ENCODE data around the gene SRSF10.

SRSF10 gene

DNA sequence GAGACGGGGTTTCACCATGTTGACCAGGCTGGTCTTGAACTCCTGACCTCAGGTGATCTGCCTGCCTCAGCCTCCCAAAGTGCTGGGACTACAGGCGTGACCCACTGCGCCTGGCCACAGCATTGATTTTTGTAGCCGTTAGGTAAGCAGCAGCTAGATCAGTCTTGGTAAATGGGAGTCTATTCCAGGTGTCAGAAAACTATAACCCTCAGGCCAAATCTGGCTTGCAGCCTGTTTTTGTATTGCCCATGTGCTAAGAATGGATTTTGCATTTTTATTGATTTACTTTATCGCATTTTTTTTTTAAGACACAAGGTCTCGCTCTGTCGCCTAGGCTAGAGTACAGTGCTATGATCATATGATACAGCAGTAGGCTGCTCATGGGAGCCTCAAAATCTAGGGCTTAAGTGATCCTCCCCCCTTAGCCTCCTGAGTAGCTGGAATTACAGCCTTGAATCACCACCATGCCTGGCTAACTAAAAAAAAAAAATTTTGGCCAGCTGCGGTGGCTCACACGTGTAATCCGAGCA is 16.6 kb upstream of the SRSF10 start:
- ChIA-PET POLR2A (no interaction called here), CTCF (no interaction called here)
- H3K36me3 ChIP-seq (ENCODE audit: control insufficient read depth in 2 of 2, insufficient read depth in 1 of 2, low read length in 2 of 2): no peaks in the 10 kb centered on the region
- H3K4me3 ChIP-seq (ENCODE audit: low read depth, low read length): no peak overlapping the region
- no peaks in the 10 kb centered on the region for H3K4me1 ChIP-seq (ENCODE audit: control insufficient read depth, insufficient read depth, low read length)
- TF ChIP-seq, protein P1, sequence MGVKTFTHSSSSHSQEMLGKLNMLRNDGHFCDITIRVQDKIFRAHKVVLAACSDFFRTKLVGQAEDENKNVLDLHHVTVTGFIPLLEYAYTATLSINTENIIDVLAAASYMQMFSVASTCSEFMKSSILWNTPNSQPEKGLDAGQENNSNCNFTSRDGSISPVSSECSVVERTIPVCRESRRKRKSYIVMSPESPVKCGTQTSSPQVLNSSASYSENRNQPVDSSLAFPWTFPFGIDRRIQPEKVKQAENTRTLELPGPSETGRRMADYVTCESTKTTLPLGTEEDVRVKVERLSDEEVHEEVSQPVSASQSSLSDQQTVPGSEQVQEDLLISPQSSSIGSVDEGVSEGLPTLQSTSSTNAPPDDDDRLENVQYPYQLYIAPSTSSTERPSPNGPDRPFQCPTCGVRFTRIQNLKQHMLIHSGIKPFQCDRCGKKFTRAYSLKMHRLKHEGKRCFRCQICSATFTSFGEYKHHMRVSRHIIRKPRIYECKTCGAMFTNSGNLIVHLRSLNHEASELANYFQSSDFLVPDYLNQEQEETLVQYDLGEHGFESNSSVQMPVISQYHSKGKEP (tag by site-specific recombination; IDR thresholded peaks at IDR 0.05): 0 out of 2 replicates have a peak, but pooled peaks have one; percentile 22
- TF ChIP-seq, protein P2, sequence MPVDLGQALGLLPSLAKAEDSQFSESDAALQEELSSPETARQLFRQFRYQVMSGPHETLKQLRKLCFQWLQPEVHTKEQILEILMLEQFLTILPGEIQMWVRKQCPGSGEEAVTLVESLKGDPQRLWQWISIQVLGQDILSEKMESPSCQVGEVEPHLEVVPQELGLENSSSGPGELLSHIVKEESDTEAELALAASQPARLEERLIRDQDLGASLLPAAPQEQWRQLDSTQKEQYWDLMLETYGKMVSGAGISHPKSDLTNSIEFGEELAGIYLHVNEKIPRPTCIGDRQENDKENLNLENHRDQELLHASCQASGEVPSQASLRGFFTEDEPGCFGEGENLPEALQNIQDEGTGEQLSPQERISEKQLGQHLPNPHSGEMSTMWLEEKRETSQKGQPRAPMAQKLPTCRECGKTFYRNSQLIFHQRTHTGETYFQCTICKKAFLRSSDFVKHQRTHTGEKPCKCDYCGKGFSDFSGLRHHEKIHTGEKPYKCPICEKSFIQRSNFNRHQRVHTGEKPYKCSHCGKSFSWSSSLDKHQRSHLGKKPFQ (tag by site-specific recombination; IDR thresholded peaks at IDR 0.05): no peak
- 0 out of 2 replicates have a peak, but pooled peaks have one; percentile 13 for TF ChIP-seq OSR2 (tag by site-specific recombination; IDR thresholded peaks at IDR 0.05)
- no peak overlapping the region for H3K27ac ChIP-seq (ENCODE audit: extremely low read depth, low read depth, low read length)
- H3K9me3 ChIP-seq (ENCODE audit: control insufficient read depth, insufficient read depth, low read depth, low read length): no peaks in the 10 kb centered on the region

DNA sequence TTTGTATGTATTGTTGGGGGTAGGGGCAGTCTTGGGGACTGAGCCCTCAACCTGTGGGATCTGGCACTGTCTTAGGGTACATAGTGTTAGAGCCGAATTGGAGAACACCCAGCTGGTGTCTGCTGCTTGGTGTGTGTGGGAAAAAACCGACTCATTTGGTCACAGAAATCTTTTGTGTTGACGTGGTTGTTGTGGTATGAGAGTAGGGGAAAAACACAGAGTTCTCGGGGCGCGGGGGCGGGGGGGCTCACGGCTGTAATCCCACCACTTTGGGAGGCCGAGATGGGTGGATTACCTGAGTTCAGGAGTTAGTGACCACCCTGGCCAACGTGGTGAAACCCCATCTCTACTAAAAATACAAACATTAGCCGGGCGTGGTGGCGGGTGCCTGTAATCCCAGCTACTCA is 15.3 kb upstream of the SRSF10 start:
- Histone ChIP-seq H3K36me3 (ENCODE audit: control insufficient read depth in 2 of 2, insufficient read depth in 1 of 2, low read length in 2 of 2) (no peaks in the 10 kb centered on the region), H3K4me1 (ENCODE audit: control insufficient read depth, insufficient read depth, low read length) (no peaks in the 10 kb centered on the region), H3K27ac (ENCODE audit: extremely low read depth, low read depth, low read length) (no peak overlapping the region), H3K9me3 (ENCODE audit: control insufficient read depth, insufficient read depth, low read depth, low read length) (no peaks in the 10 kb centered on the region), H3K4me3 (ENCODE audit: low read depth, low read length) (no peak overlapping the region)
- POLR2A ChIA-PET: interaction anchor here (0.6 kb wide), 1 partner anchor 437 kb away, joined by 4 read pairs; no protein-coding TSS in a partner anchor
- TF ChIP-seq ZNF624 (tag by site-specific recombination; IDR thresholded peaks at IDR 0.05): no peak
- TF ChIP-seq, protein P3, sequence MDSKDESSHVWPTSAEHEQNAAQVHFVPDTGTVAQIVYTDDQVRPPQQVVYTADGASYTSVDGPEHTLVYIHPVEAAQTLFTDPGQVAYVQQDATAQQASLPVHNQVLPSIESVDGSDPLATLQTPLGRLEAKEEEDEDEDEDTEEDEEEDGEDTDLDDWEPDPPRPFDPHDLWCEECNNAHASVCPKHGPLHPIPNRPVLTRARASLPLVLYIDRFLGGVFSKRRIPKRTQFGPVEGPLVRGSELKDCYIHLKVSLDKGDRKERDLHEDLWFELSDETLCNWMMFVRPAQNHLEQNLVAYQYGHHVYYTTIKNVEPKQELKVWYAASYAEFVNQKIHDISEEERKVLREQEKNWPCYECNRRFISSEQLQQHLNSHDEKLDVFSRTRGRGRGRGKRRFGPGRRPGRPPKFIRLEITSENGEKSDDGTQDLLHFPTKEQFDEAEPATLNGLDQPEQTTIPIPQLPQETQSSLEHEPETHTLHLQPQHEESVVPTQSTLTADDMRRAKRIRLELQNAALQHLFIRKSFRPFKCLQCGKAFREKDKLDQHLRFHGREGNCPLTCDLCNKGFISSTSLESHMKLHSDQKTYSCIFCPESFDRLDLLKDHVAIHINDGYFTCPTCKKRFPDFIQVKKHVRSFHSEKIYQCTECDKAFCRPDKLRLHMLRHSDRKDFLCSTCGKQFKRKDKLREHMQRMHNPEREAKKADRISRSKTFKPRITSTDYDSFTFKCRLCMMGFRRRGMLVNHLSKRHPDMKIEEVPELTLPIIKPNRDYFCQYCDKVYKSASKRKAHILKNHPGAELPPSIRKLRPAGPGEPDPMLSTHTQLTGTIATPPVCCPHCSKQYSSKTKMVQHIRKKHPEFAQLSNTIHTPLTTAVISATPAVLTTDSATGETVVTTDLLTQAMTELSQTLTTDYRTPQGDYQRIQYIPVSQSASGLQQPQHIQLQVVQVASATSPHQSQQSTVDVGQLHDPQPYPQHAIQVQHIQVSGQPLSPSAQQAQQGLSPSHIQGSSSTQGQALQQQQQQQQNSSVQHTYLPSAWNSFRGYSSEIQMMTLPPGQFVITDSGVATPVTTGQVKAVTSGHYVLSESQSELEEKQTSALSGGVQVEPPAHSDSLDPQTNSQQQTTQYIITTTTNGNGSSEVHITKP (tag by site-specific recombination; IDR thresholded peaks at IDR 0.05): no peak
- TF ChIP-seq, protein P4, sequence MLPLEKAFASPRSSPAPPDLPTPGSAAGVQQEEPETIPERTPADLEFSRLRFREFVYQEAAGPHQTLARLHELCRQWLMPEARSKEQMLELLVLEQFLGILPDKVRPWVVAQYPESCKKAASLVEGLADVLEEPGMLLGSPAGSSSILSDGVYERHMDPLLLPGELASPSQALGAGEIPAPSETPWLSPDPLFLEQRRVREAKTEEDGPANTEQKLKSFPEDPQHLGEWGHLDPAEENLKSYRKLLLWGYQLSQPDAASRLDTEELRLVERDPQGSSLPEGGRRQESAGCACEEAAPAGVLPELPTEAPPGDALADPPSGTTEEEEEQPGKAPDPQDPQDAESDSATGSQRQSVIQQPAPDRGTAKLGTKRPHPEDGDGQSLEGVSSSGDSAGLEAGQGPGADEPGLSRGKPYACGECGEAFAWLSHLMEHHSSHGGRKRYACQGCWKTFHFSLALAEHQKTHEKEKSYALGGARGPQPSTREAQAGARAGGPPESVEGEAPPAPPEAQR (tag by site-specific recombination; IDR thresholded peaks at IDR 0.05): no peak
- no peak for TF ChIP-seq ZNF664 (tag by site-specific recombination; IDR thresholded peaks at IDR 0.05)
- TF ChIP-seq SP2 (tag by site-specific recombination; IDR thresholded peaks at IDR 0.05): no peak
- TF ChIP-seq ZBTB21 (tag by site-specific recombination; IDR thresholded peaks at IDR 0.05): no peak
- TF ChIP-seq, protein P5, sequence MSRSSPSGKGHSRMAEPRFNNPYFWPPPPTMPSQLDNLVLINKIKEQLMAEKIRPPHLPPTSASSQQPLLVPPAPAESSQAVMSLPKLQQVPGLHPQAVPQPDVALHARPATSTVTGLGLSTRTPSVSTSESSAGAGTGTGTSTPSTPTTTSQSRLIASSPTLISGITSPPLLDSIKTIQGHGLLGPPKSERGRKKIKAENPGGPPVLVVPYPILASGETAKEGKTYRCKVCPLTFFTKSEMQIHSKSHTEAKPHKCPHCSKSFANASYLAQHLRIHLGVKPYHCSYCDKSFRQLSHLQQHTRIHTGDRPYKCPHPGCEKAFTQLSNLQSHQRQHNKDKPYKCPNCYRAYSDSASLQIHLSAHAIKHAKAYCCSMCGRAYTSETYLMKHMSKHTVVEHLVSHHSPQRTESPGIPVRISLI (tag by site-specific recombination; IDR thresholded peaks at IDR 0.05): no peak
- no peak for TF ChIP-seq ZNF37A (tag by site-specific recombination; IDR thresholded peaks at IDR 0.05)
- TF ChIP-seq, protein P6, sequence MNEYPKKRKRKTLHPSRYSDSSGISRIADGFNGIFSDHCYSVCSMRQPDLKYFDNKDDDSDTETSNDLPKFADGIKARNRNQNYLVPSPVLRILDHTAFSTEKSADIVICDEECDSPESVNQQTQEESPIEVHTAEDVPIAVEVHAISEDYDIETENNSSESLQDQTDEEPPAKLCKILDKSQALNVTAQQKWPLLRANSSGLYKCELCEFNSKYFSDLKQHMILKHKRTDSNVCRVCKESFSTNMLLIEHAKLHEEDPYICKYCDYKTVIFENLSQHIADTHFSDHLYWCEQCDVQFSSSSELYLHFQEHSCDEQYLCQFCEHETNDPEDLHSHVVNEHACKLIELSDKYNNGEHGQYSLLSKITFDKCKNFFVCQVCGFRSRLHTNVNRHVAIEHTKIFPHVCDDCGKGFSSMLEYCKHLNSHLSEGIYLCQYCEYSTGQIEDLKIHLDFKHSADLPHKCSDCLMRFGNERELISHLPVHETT (tag by site-specific recombination; IDR thresholded peaks at IDR 0.05): no peak
- TF ChIP-seq ZNF175 (tag by site-specific recombination; IDR thresholded peaks at IDR 0.05): no peak
- TF ChIP-seq ZNF184 (tag by site-specific recombination; IDR thresholded peaks at IDR 0.05): no peak
- TF ChIP-seq ZNF776 (tag by site-specific recombination; IDR thresholded peaks at IDR 0.05; ENCODE audit: borderline replicate concordance): no peak
- TF ChIP-seq GLIS1 (tag by site-specific recombination; IDR thresholded peaks at IDR 0.05): no peak
- TF ChIP-seq ZBTB48 (tag by site-specific recombination; IDR thresholded peaks at IDR 0.05): no peak
- no peak for TF ChIP-seq TCF7L2 (IDR thresholded peaks at IDR 0.05; ENCODE audit: borderline replicate concordance, low read depth, low read length)
- no peak for TF ChIP-seq TRIM28 (IDR thresholded peaks at IDR 0.05; ENCODE audit: borderline replicate concordance, low read length)
- TF ChIP-seq OVOL3 (tag by site-specific recombination; IDR thresholded peaks at IDR 0.05): no peak
- TF ChIP-seq ZNF221 (tag by site-specific recombination; IDR thresholded peaks at IDR 0.05; ENCODE audit: borderline replicate concordance): no peak
- no peak for TF ChIP-seq MYNN (tag by site-specific recombination; IDR thresholded peaks at IDR 0.05; ENCODE audit: borderline replicate concordance)
- CTCF ChIA-PET: no interaction called here
